Activated B cell treated with CpG ODN at 0.5 μM for 24 hours (primary cell): ENCODE results near the gene CHCHD5. TPM values are rescaled to one million over a fixed set of nuclear protein-coding genes. Genes with fewer than 3 reads are reported as not detected.

ENCODE experiments used
- ATAC-seq: fragments of 200-7000 bp; cut with Tn5 transposase; one replicate; pipeline ENCODE4 v1.10.0; 2021; ENCODE audit warnings: low read depth, mild to moderate bottlenecking, moderate library complexity
- CTCF ChIA-PET: fragments of 350-600 bp; sonication (Branson Sonifier 250); formaldehyde crosslinking; loops from one replicate; lab custom pipeline; 2021; ENCODE audit warnings: antibody characterized with exemption; lab: Charles Lee
- POLR2A ChIA-PET: fragments of 350-600 bp; sonication (Branson Sonifier 250); formaldehyde crosslinking; loops from one replicate; lab custom pipeline; 2021; ENCODE audit warnings: antibody characterized with exemption; lab: Charles Lee
- DNase-seq: peaks from one replicate; pipeline ENCODE4 v3.0.0; 2022
- H3K27ac Mint-ChIP-seq: one replicate; pipeline ENCODE4 v1.8.0; 2020; ENCODE audit warnings: mixed read lengths
- H3K27me3 Mint-ChIP-seq: one replicate; pipeline ENCODE4 v1.8.0; 2021; ENCODE audit warnings: mixed read lengths
- H3K36me3 Mint-ChIP-seq: one replicate; pipeline ENCODE4 v1.8.0; 2021; ENCODE audit warnings: low read depth, mixed read lengths
- H3K4me1 Mint-ChIP-seq: one replicate; pipeline ENCODE4 v1.8.0; 2021; ENCODE audit warnings: mixed read lengths
- H3K4me3 Mint-ChIP-seq: one replicate; pipeline ENCODE4 v1.8.0; 2020; ENCODE audit warnings: mild to moderate bottlenecking, mixed read lengths
- H3K9me3 Mint-ChIP-seq: one replicate; pipeline ENCODE4 v1.8.0; 2020; ENCODE audit warnings: mixed read lengths
- intact Hi-C: fragments of 100-400 bp; cut with micrococcal nuclease; formaldehyde crosslinking; loops from one replicate; pipeline ENCODE4 v1.15.1; 2024
- total RNA-seq: library from RNA; stranded (reverse); gene quantifications from 2 replicates; pipeline ENCODE4 v1.2.3, GENCODE V29; 2022
- TF ChIP-seq, protein P1 (sequence below): fragments of 200-600 bp; IDR thresholded peaks from one replicate; pipeline ENCODE4 v1.8.0; 2022; ENCODE audit warnings: antibody characterized with exemption, mild to moderate bottlenecking

CHCHD5 gene
- total RNA-seq, 1 donor from 2014 or later = 26.0 TPM

DNA sequence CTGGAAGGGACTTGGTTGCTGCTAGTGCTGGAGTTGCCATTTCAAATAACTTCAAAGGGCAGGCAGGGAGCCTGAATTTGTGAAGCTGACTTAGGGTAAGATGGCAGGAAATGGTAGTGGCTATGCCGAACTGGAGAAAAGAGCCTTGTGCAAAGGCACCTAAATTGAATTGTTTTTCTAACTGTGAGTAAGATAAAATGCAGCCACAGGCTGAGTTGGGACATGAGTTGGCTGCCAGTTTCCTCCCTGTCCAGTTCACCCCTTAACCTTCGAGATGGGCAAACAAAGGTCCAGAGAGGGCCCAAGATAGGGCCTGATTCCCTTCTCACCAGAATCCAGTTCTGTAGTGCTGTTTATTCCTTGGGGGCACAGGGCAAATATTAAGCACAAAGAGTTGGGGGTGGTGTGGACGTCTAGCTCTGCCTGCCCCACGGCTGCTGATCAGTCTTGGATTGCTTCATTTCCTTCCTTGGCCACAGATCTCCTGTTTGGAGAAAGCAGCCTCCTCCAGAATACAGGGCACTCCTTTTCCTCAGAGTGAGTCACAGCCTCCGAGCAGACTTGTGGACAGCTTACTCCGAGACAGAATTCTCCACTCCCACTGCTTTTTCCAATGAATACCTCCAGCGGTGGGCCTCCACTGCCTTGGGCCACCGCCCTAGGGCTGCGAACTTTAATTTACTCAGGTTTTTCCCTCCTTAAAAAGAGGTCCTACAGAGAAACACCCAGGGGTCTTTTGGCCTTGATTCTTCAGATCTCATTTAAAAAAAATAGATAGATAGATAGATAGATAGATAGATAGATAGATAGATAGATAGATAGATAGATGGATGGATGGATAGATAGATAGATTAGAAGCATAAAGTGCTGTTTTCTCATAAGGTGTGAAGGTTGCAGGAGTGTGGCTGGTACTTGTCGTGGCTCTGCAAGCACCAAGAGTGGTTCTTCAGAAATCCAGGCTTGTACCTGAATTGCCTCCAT, 42.9 kb downstream of the CHCHD5 start:
- DNase-seq (no peak), ATAC-seq (no peak)
- Mint-ChIP-seq H3K36me3 (no peaks in the 10 kb centered on the region), H3K27ac (no peak overlapping the region), H3K4me1 (peaks cover 34% of the 10 kb centered on the region), H3K9me3 (no peaks in the 10 kb centered on the region), H3K4me3 (no peak overlapping the region), H3K27me3 (no peaks in the 10 kb centered on the region)
- TF ChIP-seq, protein P1, sequence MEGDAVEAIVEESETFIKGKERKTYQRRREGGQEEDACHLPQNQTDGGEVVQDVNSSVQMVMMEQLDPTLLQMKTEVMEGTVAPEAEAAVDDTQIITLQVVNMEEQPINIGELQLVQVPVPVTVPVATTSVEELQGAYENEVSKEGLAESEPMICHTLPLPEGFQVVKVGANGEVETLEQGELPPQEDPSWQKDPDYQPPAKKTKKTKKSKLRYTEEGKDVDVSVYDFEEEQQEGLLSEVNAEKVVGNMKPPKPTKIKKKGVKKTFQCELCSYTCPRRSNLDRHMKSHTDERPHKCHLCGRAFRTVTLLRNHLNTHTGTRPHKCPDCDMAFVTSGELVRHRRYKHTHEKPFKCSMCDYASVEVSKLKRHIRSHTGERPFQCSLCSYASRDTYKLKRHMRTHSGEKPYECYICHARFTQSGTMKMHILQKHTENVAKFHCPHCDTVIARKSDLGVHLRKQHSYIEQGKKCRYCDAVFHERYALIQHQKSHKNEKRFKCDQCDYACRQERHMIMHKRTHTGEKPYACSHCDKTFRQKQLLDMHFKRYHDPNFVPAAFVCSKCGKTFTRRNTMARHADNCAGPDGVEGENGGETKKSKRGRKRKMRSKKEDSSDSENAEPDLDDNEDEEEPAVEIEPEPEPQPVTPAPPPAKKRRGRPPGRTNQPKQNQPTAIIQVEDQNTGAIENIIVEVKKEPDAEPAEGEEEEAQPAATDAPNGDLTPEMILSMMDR = no peak
- ChIA-PET CTCF (interaction anchor here (1.0 to 10.8 kb wide), 15 partner anchors 10 to 315 kb away, joined by 3 to 316 read pairs (median 6); partner anchors contain the start of gene SLC20A1), POLR2A (interaction anchor here (1.2 to 6.1 kb wide), 5 partner anchors 8 to 98 kb away, joined by 3 to 42 read pairs (median 5); partner anchors contain the start of gene SLC20A1)
- intact Hi-C loops = loop anchor here (2.0 to 5.0 kb wide), 2 partner anchors 27 to 330 kb away; no protein-coding TSS in a partner anchor

DNA sequence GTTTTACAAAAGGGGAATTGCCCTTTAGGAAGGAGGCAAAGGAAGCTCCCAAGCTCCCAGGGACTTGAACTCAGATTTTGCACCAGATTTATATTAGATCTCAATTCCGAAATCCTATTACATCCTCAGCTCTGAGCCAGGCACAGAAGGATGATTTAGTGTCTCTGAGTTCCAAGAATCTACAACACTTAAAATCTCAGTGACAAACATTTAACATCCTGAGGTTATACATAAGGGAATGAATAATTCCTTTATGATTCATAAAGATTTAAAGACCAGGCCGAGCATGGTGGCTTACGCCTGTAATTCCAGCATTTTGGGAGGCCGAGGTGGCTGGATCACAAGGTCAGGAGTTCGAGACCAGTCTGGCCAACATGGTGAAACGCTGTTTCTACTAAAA, 44.8 kb downstream of the CHCHD5 start:
- DNase-seq (no peak), ATAC-seq (no peak)
- no peaks in the 10 kb centered on the region for H3K36me3 Mint-ChIP-seq
- no peak overlapping the region for H3K27ac Mint-ChIP-seq
- no peaks in the 10 kb centered on the region for H3K9me3 Mint-ChIP-seq
- intact Hi-C loops = loop anchor here (5.0 kb wide), 1 partner anchor 328 kb away; no protein-coding TSS in a partner anchor
- ChIA-PET POLR2A (interaction anchor here (6.1 kb wide), 1 partner anchor 17 kb away, joined by 42 read pairs; the partner anchor contains the start of gene SLC20A1), CTCF (interaction anchor here (0.9 to 10.8 kb wide), 9 partner anchors 13 to 120 kb away, joined by 3 to 316 read pairs (median 4); partner anchors contain the start of gene SLC20A1)
- H3K4me1 Mint-ChIP-seq = peaks cover 30% of the 10 kb centered on the region
- H3K27me3 Mint-ChIP-seq = no peaks in the 10 kb centered on the region
- TF ChIP-seq, protein P1 = no peak
- H3K4me3 Mint-ChIP-seq = no peak overlapping the region

DNA sequence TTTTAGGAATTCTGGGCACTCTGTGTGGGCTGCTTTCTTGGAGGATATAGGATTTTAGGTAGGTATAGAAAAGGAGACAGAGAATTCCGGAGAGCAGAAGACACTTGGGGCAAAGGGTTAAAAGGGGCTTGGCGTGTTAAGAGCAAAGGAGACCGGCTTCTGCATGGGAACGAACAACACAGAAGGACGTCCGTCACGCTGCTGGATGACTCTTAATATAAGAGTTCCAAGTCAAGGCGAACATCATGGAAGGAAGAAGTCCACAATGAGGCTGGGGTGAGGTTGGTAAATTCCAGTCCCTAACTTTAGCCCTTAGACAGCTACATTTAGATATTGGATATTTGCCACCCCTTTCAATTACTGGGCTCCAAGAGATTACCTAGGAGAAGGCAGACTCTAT, 45.4 kb downstream of the CHCHD5 start:
- Mint-ChIP-seq H3K27ac (no peak overlapping the region), H3K4me1 (peaks cover 24% of the 10 kb centered on the region), H3K4me3 (no peak overlapping the region), H3K36me3 (no peaks in the 10 kb centered on the region), H3K27me3 (no peaks in the 10 kb centered on the region), H3K9me3 (no peaks in the 10 kb centered on the region)
- ChIA-PET CTCF (interaction anchor here (0.8 to 10.8 kb wide), 7 partner anchors 13 to 273 kb away, joined by 3 to 316 read pairs (median 3); partner anchors contain the start of gene SLC20A1), POLR2A (interaction anchor here (2.3 to 6.1 kb wide), 2 partner anchors 16 to 96 kb away, joined by 9 to 42 read pairs; partner anchors contain the start of gene SLC20A1)
- ATAC-seq (no peak), DNase-seq (no peak)
- intact Hi-C loops = loop anchor here (5.0 kb wide), 1 partner anchor 327 kb away; no protein-coding TSS in a partner anchor
- TF ChIP-seq, protein P1 = no peak

DNA sequence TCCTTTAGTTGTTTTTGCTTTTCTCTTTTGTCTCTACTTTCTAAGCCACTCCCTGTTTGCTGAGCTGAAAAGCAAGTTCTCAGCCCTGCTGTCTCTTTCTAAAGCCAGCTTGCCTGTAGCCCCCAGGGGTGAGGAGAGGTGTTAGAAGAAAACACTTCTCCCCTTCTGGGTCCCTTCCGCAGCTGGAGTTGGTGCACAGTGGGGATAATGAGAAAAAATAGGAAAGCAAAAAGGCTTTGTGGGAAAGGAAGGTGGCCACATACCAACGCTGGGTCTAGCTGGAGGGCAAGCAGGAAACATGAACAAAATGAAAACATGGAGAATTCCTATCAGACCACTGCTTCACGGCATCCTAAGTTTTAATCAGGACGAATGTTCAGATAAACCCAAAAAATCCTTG, 45.9 kb downstream of the CHCHD5 start:
- peaks cover 21% of the 10 kb centered on the region for H3K4me1 Mint-ChIP-seq
- TF ChIP-seq, protein P1 = no peak
- H3K9me3 Mint-ChIP-seq = no peaks in the 10 kb centered on the region
- no peaks in the 10 kb centered on the region for H3K27me3 Mint-ChIP-seq
- intact Hi-C loops = no loop called here
- CTCF ChIA-PET = interaction anchor here (0.8 to 10.8 kb wide), 5 partner anchors 16 to 272 kb away, joined by 3 to 316 read pairs (median 4); partner anchors contain the start of gene SLC20A1
- no peak for DNase-seq
- POLR2A ChIA-PET = interaction anchor here (2.3 to 6.1 kb wide), 2 partner anchors 16 to 95 kb away, joined by 9 to 42 read pairs; partner anchors contain the start of gene SLC20A1
- no peak overlapping the region for H3K4me3 Mint-ChIP-seq
- no peak for ATAC-seq
- H3K36me3 Mint-ChIP-seq = no peaks in the 10 kb centered on the region
- no peak overlapping the region for H3K27ac Mint-ChIP-seq
